ENCODE measurements around the gene FBXO3.

DNA sequence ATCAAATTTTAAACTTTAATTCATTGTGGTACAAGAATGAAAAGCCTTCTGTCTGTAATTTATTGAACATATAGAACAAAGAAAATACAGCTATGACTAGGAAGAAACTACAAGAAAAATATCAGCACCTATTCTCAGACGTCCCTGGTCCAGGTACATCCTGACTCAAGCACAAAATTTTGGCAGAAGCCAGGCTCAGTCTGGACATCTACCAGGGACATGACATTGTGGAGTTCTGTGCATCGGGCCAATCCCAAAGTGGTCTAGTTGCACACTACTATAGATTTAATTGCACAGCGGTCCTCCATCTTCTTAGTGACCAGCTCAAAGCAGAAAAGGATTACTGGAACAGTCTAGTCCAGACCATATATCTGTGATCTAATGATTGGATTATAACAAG, 22.4 kb downstream of the FBXO3 start:
- TF ChIP-seq SP1 (IDR thresholded peaks at IDR 0.05), result no peak
- TF ChIP-seq CTBP1 (IDR thresholded peaks at IDR 0.05; ENCODE audit: borderline replicate concordance), result no peak
- no peak for TF ChIP-seq SUZ12 (IDR thresholded peaks at IDR 0.05)
- no peak for TF ChIP-seq ELF4 (IDR thresholded peaks at IDR 0.05)
- TF ChIP-seq FOXK2 (IDR thresholded peaks at IDR 0.05), result no peak
- TF ChIP-seq FOXA1 (IDR thresholded peaks at IDR 0.05), result no peak
